Measurements from ENCODE around the gene SLC4A1AP. TPM values are rescaled to one million over a fixed set of nuclear protein-coding genes. Genes with fewer than 3 reads are reported as not detected.

The SLC4A1AP gene
- total RNA-seq, 1 experiment from 2014 or later: 33.8 TPM

GRCh38 chr2:27709326-27709725, 45.6 kb downstream of the SLC4A1AP start:
- no peak for TF ChIP-seq CTCF (IDR thresholded peaks at IDR 0.05; ENCODE audit: insufficient read depth in 1 of 2, low read depth in 1 of 2, low read length in 1 of 2, severe bottlenecking in 1 of 2, unreplicated experiment in 1 of 2)
- no peak overlapping the region for H3K4me3 ChIP-seq (ENCODE audit: low read depth, low read length)
- no peaks in the 10 kb centered on the region for H3K36me3 ChIP-seq (ENCODE audit: control insufficient read depth, insufficient read depth, low read length)
- BruUV-seq (replicated peaks): no TSS peak
- H3K9me3 ChIP-seq: no peaks in the 10 kb centered on the region
- H3K27me3 Mint-ChIP-seq (ENCODE audit: insufficient read depth, unreplicated experiment): no peaks in the 10 kb centered on the region
- intact Hi-C loops (cut with micrococcal nuclease; ENCODE audit: unreplicated experiment): loop anchor here (10.0 kb wide), 2 partner anchors 265 to 355 kb away; no protein-coding TSS in a partner anchor
- H3K9me3 Mint-ChIP-seq (ENCODE audit: unreplicated experiment): no peaks in the 10 kb centered on the region
- DNase-seq: no peak
- peaks cover 24% of the 10 kb centered on the region for H3K4me1 Mint-ChIP-seq (ENCODE audit: low read depth, unreplicated experiment)
- H3K4me3 Mint-ChIP-seq (ENCODE audit: unreplicated experiment): no peak overlapping the region
- no peak overlapping the region for H3K27ac Mint-ChIP-seq (ENCODE audit: unreplicated experiment)
- POLR2A ChIA-PET: no interaction called here
- no peaks in the 10 kb centered on the region for H3K36me3 Mint-ChIP-seq (ENCODE audit: insufficient read depth, unreplicated experiment)
- H3K27me3 ChIP-seq (replicated peaks; ENCODE audit: control insufficient read depth, insufficient read depth, low read length): no peaks in the 10 kb centered on the region
- H3K4me1 ChIP-seq: peaks cover 25% of the 10 kb centered on the region
- CTCF ChIA-PET: no interaction called here

GRCh38 chr2:27709960-27710575, 46.4 kb downstream of the SLC4A1AP start:
- no peaks in the 10 kb centered on the region for H3K36me3 ChIP-seq (ENCODE audit: control insufficient read depth, insufficient read depth, low read length)
- peaks cover 18% of the 10 kb centered on the region for H3K4me1 Mint-ChIP-seq (ENCODE audit: low read depth, unreplicated experiment)
- H3K4me1 ChIP-seq: peaks cover 24% of the 10 kb centered on the region
- TF ChIP-seq CTCF (IDR thresholded peaks at IDR 0.05; ENCODE audit: insufficient read depth in 1 of 2, low read depth in 1 of 2, low read length in 1 of 2, severe bottlenecking in 1 of 2, unreplicated experiment in 1 of 2): no peak
- H3K9me3 Mint-ChIP-seq (ENCODE audit: unreplicated experiment): no peaks in the 10 kb centered on the region
- no peak overlapping the region for H3K4me3 ChIP-seq (ENCODE audit: low read depth, low read length)
- H3K27me3 Mint-ChIP-seq (ENCODE audit: insufficient read depth, unreplicated experiment): no peaks in the 10 kb centered on the region
- no peaks in the 10 kb centered on the region for H3K36me3 Mint-ChIP-seq (ENCODE audit: insufficient read depth, unreplicated experiment)
- POLR2A ChIA-PET: interaction anchor here (0.7 kb wide), 1 partner anchor 685 kb away, joined by 3 read pairs; no protein-coding TSS in a partner anchor
- BruUV-seq (replicated peaks): no TSS peak
- CTCF ChIA-PET: interaction anchor here (1.1 to 1.2 kb wide), 2 partner anchors 14 to 27 kb away, joined by 3 read pairs; no protein-coding TSS in a partner anchor
- no peaks in the 10 kb centered on the region for H3K27me3 ChIP-seq (replicated peaks; ENCODE audit: control insufficient read depth, insufficient read depth, low read length)
- DNase-seq: no peak
- no peak overlapping the region for H3K27ac Mint-ChIP-seq (ENCODE audit: unreplicated experiment)
- no peak overlapping the region for H3K4me3 Mint-ChIP-seq (ENCODE audit: unreplicated experiment)
- H3K9me3 ChIP-seq: no peaks in the 10 kb centered on the region
- intact Hi-C loops (cut with micrococcal nuclease; ENCODE audit: unreplicated experiment): loop anchor here (1.0 to 10.0 kb wide), 3 partner anchors 180 to 355 kb away; partner anchors contain the start of genes BABAM2 and RBKS

- CTCF ChIA-PET: interaction anchor here (1.1 to 1.2 kb wide), 2 partner anchors 13 to 27 kb away, joined by 3 read pairs; no protein-coding TSS in a partner anchor
Measured at GRCh38 chr2:27710640-27711430, 47.1 kb downstream of the SLC4A1AP start.

More at GRCh38 chr2:27710640-27711430, 47.1 kb downstream of the SLC4A1AP start:
- no peak overlapping the region for H3K4me3 Mint-ChIP-seq (ENCODE audit: unreplicated experiment)
- no peaks in the 10 kb centered on the region for H3K27me3 ChIP-seq (replicated peaks; ENCODE audit: control insufficient read depth, insufficient read depth, low read length)
- H3K36me3 ChIP-seq (ENCODE audit: control insufficient read depth, insufficient read depth, low read length): no peaks in the 10 kb centered on the region
- intact Hi-C loops (cut with micrococcal nuclease; ENCODE audit: unreplicated experiment): loop anchor here (1.0 kb wide), 1 partner anchor 179 kb away; the partner anchor contains the start of genes BABAM2 and RBKS
- H3K4me1 Mint-ChIP-seq (ENCODE audit: low read depth, unreplicated experiment): peaks cover 10% of the 10 kb centered on the region
- H3K4me1 ChIP-seq: peaks cover 18% of the 10 kb centered on the region
- H3K27ac Mint-ChIP-seq (ENCODE audit: unreplicated experiment): no peak overlapping the region
- TF ChIP-seq CTCF (IDR thresholded peaks at IDR 0.05; ENCODE audit: insufficient read depth in 1 of 2, low read depth in 1 of 2, low read length in 1 of 2, severe bottlenecking in 1 of 2, unreplicated experiment in 1 of 2): no peak
- H3K27me3 Mint-ChIP-seq (ENCODE audit: insufficient read depth, unreplicated experiment): no peaks in the 10 kb centered on the region
- no TSS peak for BruUV-seq (replicated peaks)
- H3K9me3 ChIP-seq: no peaks in the 10 kb centered on the region
- no peaks in the 10 kb centered on the region for H3K36me3 Mint-ChIP-seq (ENCODE audit: insufficient read depth, unreplicated experiment)
- H3K4me3 ChIP-seq (ENCODE audit: low read depth, low read length): no peak overlapping the region
- POLR2A ChIA-PET: interaction anchor here (0.7 kb wide), 1 partner anchor 684 kb away, joined by 3 read pairs; no protein-coding TSS in a partner anchor
- no peak for DNase-seq
- H3K9me3 Mint-ChIP-seq (ENCODE audit: unreplicated experiment): no peaks in the 10 kb centered on the region

All from Caco-2 (cell line).